DMS114 treated with DMSO at 0.1 percent for 48 hours (cell line): ENCODE results near the gene YIPF4.
A peak's percentile ranks its signal among the peaks of the same experiment; 100 is the strongest.
"Not testable (repeated sequence)": the region's sequence is repeated elsewhere in the genome, so short reads cannot be mapped to it uniquely, and the experiment has no call there.

ENCODE experiments used
- DNase-seq: peaks from one replicate; lab custom pipeline; 2025; ENCODE audit not compliant: unreplicated experiment; lab: John Stamatoyannopoulos, UW

YIPF4 gene

GRCh38 chr2:32277674-32278477, at the start of gene YIPF4:
Gene YIPF4 (plus strand): TSS chr2:32277904. CDS start chr2:32278156, 252 bp downstream.
- DNase-seq = peak; percentile 91

GRCh38 chr2:32228181-32228580, 49.5 kb upstream of the YIPF4 start:
- DNase-seq = no peak

- DNase-seq = no peak
Measured at GRCh38 chr2:32229635-32230034, 48.1 kb upstream of the YIPF4 start.

- DNase-seq = no peak
Measured at GRCh38 chr2:32231959-32232358, 45.7 kb upstream of the YIPF4 start.

- no peak for DNase-seq
Measured at GRCh38 chr2:32235315-32235714, 42.4 kb upstream of the YIPF4 start.

- DNase-seq = no peak
Measured at GRCh38 chr2:32237488-32237887, 40.2 kb upstream of the YIPF4 start.

GRCh38 chr2:32237996-32238395, 39.7 kb upstream of the YIPF4 start:
- DNase-seq = no peak

- no peak for DNase-seq
Measured at GRCh38 chr2:32242331-32242730, 35.4 kb upstream of the YIPF4 start.

- DNase-seq = no peak
Measured at GRCh38 chr2:32246911-32247310, 30.8 kb upstream of the YIPF4 start.

GRCh38 chr2:32248299-32248698, 29.4 kb upstream of the YIPF4 start:
- no peak for DNase-seq

- DNase-seq = no peak
Measured at GRCh38 chr2:32249731-32250236, 27.9 kb upstream of the YIPF4 start.

GRCh38 chr2:32250290-32250689, 27.4 kb upstream of the YIPF4 start:
- DNase-seq = no peak

- no peak for DNase-seq
Measured at GRCh38 chr2:32258242-32258641, 19.5 kb upstream of the YIPF4 start.

GRCh38 chr2:32260376-32260775, 17.3 kb upstream of the YIPF4 start:
- DNase-seq = no peak

GRCh38 chr2:32262105-32262504, 15.6 kb upstream of the YIPF4 start:
- DNase-seq = no peak

- no peak for DNase-seq
Measured at GRCh38 chr2:32264422-32265105, 13.1 kb upstream of the YIPF4 start, which contains the start of gene NLRC4. Gene NLRC4 (minus strand): TSS chr2:32264886. CDS start chr2:32256775, 8,111 bp downstream.

- DNase-seq = no peak
Measured at GRCh38 chr2:32271063-32271462, 6.6 kb upstream of the YIPF4 start.

GRCh38 chr2:32272279-32272678, 5.4 kb upstream of the YIPF4 start:
- DNase-seq = no peak

- no peak for DNase-seq
Measured at GRCh38 chr2:32274289-32274688, 3.4 kb upstream of the YIPF4 start.

GRCh38 chr2:32275790-32276189, 1.9 kb upstream of the YIPF4 start:
- DNase-seq = not testable (repeated sequence)

GRCh38 chr2:32277363-32277673, 386 bp upstream of the YIPF4 start:
- no peak for DNase-seq

GRCh38 chr2:32278478-32278853, 762 bp downstream of the YIPF4 start:
- no peak for DNase-seq
